HG03103 (cell line): ENCODE results near the gene PDXK.
A peak's percentile ranks its signal among the peaks of the same experiment; 100 is the strongest.

ENCODE experiments used
- ATAC-seq: cut with Tn5 transposase; IDR thresholded peaks from one replicate; pipeline ENCODE4 v1.9.1; 2021; ENCODE audit warnings: low read depth; ENCODE audit not compliant: unreplicated experiment

Gene PDXK

GRCh38 chr21:43721206-43721605, 2.3 kb downstream of the PDXK start:
- ATAC-seq = no peak

- no peak for ATAC-seq
Observed at GRCh38 chr21:43721939-43722338, 3.0 kb downstream of the PDXK start.

- no peak for ATAC-seq
Observed at GRCh38 chr21:43723648-43724047, 4.7 kb downstream of the PDXK start.

GRCh38 chr21:43726686-43727518, 8.0 kb downstream of the PDXK start:
- ATAC-seq = no peak

- no peak for ATAC-seq
Observed at GRCh38 chr21:43727519-43728153, 8.7 kb downstream of the PDXK start.

- no peak for ATAC-seq
Observed at GRCh38 chr21:43728154-43728466, 9.2 kb downstream of the PDXK start.

GRCh38 chr21:43728467-43729390, 9.8 kb downstream of the PDXK start:
- peak; percentile 55 for ATAC-seq

GRCh38 chr21:43731476-43731875, 12.5 kb downstream of the PDXK start:
- no peak for ATAC-seq

GRCh38 chr21:43731891-43732711, 13.2 kb downstream of the PDXK start:
- ATAC-seq = no peak

GRCh38 chr21:43733060-43733459, 14.1 kb downstream of the PDXK start:
- ATAC-seq = no peak

GRCh38 chr21:43733529-43734071, 14.7 kb downstream of the PDXK start:
- no peak for ATAC-seq

- no peak for ATAC-seq
Observed at GRCh38 chr21:43734131-43734927, 15.4 kb downstream of the PDXK start.

GRCh38 chr21:43734928-43735229, 15.9 kb downstream of the PDXK start:
- no peak for ATAC-seq

- no peak for ATAC-seq
Observed at GRCh38 chr21:43735236-43736091, 16.5 kb downstream of the PDXK start.

GRCh38 chr21:43736224-43736883, 17.4 kb downstream of the PDXK start:
- ATAC-seq = no peak

- no peak for ATAC-seq
Observed at GRCh38 chr21:43737158-43737950, 18.4 kb downstream of the PDXK start.
